Hippocampal formation (tissue), 2 donors: Measurements from ENCODE around the gene GALE.
"Not testable (repeated sequence)": the region's sequence is repeated elsewhere in the genome, so short reads cannot be mapped to it uniquely, and the experiment has no call there.

Experiments
- DNase-seq, 2 donors: peaks; one replicate each; lab custom pipeline; 2025; lab: John Stamatoyannopoulos, UW

The GALE gene

GRCh38 chr1:23809751-23810171 lies 9.2 kb upstream of the GALE start:
- DNase-seq: peak; percentile 35 to 44

GRCh38 chr1:23807453-23807852 lies 6.9 kb upstream of the GALE start:
- DNase-seq: no peak

GRCh38 chr1:23806280-23806679 lies 5.7 kb upstream of the GALE start:
- no peak for DNase-seq

GRCh38 chr1:23805025-23805424 lies 4.5 kb upstream of the GALE start:
- no peak for DNase-seq

- no peak for DNase-seq
Observed at GRCh38 chr1:23804183-23804835, 3.8 kb upstream of the GALE start.

GRCh38 chr1:23803674-23804073 lies 3.1 kb upstream of the GALE start:
- DNase-seq: no peak

- not testable (repeated sequence) for DNase-seq
Observed at GRCh38 chr1:23802809-23803342, 2.3 kb upstream of the GALE start.

- DNase-seq: no peak
Observed at GRCh38 chr1:23801876-23802275, 1.3 kb upstream of the GALE start.

- DNase-seq: no peak
Observed at GRCh38 chr1:23801338-23801748, 789 bp upstream of the GALE start.

- DNase-seq: peak in 1 of 2 donors; percentile 10
Observed at GRCh38 chr1:23799570-23800399, 769 bp downstream of the GALE start.

GRCh38 chr1:23799255-23799569 lies 1.3 kb downstream of the GALE start:
- DNase-seq: no peak

GRCh38 chr1:23798662-23799142 lies 1.9 kb downstream of the GALE start:
- DNase-seq: no peak

GRCh38 chr1:23797478-23798448 lies 2.8 kb downstream of the GALE start:
- DNase-seq: no peak

- DNase-seq: no peak
Observed at GRCh38 chr1:23796466-23797271, 3.9 kb downstream of the GALE start.

GRCh38 chr1:23795676-23796465 lies 4.7 kb downstream of the GALE start:
- no peak for DNase-seq

- not testable (repeated sequence) for DNase-seq
Observed at GRCh38 chr1:23794732-23795182, 5.8 kb downstream of the GALE start.

GRCh38 chr1:23793861-23794731 lies 6.5 kb downstream of the GALE start:
- no peak for DNase-seq

GRCh38 chr1:23793018-23793781 lies 7.4 kb downstream of the GALE start:
- DNase-seq: no peak
